ENCODE data around the gene MLPH. TPM values are rescaled to one million over a fixed set of nuclear protein-coding genes. Genes with fewer than 3 reads are reported as not detected.
"Not testable (repeated sequence)": the region's sequence is repeated elsewhere in the genome, so short reads cannot be mapped to it uniquely, and the experiment has no call there.

Gene MLPH
- total RNA-seq, 1 donor from 2014 or later, result 80.9 TPM

DNA sequence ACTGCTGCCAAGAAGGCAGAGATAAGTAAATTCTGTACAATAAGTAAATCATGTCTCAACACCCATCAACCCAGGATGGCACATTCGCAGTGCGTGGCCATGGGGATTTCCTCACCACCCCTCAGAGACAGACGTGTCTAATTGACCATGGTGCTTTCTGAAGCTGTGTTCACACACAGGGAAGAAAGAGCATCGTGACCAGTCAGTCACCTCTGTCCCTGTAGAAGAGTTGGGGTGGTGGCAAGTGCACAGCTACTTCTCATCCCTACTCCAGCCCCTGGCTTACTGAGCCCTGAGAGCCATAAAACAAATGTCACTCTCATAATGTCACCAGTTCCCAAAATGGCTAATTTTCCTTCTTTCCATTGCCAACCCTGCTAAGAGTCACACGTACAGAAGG is 31.3 kb upstream of the MLPH start:
- intact Hi-C loops (cut with DNase I), result no loop called here
- DNase-seq, result no peak
- peak; percentile 7 for ATAC-seq (ENCODE audit: poor library complexity)

GRCh38 chr2:237456200-237456843 is 30.7 kb upstream of the MLPH start:
- intact Hi-C loops (cut with DNase I), result no loop called here
- DNase-seq (peak; percentile 84), ATAC-seq (ENCODE audit: poor library complexity) (peak; percentile 86)

DNA sequence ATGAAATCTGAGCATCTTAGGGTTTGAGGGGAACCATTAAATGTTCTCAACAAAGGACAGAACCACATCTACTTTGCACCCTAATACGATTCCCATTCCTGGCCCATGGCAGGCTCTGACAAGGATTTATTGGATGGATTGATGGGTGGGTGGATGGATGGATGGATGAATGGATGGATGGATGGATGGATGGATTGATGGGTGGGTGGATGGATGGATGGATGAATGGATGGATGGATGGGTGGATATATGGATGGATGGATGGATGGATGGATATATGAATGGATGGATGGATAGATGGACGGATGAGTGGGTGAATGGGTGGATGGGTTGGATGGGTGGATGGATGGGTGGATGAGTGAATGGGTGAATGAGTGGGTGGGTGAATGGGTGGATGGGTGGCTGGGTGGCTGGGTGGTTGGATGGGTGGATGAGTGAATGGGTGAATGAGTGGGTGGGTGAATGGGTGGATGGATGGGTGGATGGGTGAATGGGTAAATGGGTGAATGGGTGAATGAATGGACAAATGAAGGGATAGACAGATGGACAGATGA is 29.6 kb upstream of the MLPH start:
- no peak for DNase-seq
- intact Hi-C loops (cut with DNase I), result no loop called here

DNA sequence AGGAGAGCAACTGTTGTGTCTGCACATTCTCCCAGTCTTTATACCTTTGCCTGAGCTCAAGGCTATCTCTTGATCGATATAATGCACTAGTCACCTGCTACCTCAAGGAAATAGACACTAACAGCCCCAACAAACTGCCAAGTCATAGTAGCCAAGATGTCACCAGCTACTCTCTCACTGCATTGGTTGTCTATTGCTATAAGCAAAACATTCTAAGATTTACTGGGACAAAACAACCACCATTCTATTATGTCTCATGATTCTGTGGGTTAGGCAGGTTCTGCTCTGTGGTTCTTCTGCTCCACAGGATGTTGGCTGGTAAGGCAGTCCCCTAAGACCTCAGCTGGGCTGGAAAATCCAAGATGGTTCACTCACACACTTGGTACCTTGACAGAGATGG is 28.5 kb upstream of the MLPH start:
- ATAC-seq (ENCODE audit: poor library complexity), result no peak

More for the DNA sequence above, 29.6 kb upstream of the MLPH start:
- ATAC-seq (ENCODE audit: poor library complexity), result no peak

GRCh38 chr2:237459226-237459625 is 27.8 kb upstream of the MLPH start:
- intact Hi-C loops (cut with DNase I), result no loop called here
- DNase-seq (no peak), ATAC-seq (ENCODE audit: poor library complexity) (no peak)

More for the DNA sequence above, 28.5 kb upstream of the MLPH start:
- intact Hi-C loops (cut with DNase I), result no loop called here
- no peak for DNase-seq

DNA sequence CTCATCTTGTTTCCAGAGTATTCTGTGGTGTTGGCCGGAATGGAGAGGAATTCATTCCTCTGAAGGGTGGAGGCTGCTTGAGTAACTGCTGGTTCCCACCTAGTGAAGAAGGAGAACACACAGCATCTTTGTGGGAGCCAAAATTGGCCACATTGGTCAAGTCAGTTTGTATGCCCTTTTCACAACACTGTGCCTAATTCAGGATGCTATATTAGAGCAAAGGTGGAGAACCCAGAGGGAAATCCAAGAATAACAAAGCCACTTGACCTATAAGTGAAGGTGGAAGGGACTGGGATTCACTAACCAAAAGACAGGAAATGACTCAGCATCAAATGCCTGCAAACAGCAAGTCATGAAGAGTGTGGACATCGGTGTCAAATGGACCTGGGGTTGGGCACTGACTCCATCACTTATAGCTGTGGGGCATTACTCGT is 27.3 kb upstream of the MLPH start:
- no peak for DNase-seq
- intact Hi-C loops (cut with DNase I), result no loop called here
- no peak for ATAC-seq (ENCODE audit: poor library complexity)

DNA sequence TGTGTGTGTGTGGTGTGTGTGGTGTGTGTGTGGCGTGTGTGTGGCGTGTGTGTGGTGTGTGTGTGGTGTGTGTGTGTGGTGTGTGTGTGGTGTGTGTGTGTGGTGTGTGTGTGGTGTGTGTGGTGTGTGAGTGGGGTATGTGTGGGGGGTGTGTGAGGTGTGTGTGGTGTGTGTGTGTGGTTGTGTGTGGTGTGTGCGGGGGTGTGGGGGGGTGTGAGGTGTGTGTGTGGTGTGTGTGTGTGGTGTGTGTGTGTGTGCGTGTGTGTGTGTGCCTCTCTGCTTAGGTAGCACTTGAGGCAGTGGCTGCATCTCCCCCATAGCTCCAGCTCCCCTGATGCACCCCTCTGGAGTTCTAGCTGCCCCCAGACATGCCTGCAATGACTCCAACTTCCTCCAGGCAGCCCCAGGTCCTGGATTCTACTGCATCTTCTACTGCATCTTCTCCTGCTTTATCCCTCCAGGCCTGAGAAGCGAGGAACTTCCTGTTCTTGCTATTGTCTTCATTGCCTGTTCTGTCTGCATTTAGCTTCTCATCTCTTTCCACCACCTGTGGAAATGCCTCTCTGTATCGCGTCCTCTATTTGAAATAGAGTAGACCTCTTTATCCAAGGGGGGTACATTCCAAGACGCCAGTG is 22.2 kb upstream of the MLPH start:
- no peak for ATAC-seq (ENCODE audit: poor library complexity)
- no peak for DNase-seq
- intact Hi-C loops (cut with DNase I), result loop anchor here (5.0 kb wide), 1 partner anchor 38 kb away; no protein-coding TSS in a partner anchor

DNA sequence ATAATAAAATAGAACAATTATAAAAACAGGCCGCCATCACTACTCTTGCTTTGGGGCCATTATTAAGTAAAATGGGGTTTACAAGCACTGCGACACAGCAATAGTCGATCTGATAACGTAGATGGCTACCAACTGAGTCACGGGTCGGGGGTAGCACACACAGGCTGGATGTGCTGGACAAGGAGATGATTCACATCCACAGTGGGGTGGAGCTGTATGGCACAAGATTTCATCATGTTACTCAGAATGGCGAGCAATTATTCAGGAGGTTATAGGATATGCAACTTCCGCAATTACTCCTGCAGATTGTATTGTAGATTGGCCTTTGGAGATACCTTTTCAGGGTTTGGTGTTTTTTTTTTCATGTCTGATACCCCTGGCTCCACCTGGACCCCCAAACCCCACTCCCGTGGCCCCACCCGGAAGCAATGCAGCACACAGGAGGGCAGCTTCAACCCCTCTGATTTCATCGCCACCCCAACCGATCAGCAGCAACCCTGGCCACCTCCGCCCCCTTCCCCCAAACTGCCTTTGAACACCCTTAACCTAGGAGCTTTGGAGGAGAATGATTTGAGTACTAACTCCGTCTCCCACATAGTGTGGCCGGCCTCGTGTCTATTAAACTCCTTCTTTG is 21.4 kb upstream of the MLPH start:
- intact Hi-C loops (cut with DNase I), result loop anchor here (5.0 kb wide), 1 partner anchor 38 kb away; no protein-coding TSS in a partner anchor
- ATAC-seq (ENCODE audit: poor library complexity) (no peak), DNase-seq (no peak)

GRCh38 chr2:237466211-237466610 is 20.8 kb upstream of the MLPH start:
- intact Hi-C loops (cut with DNase I), result loop anchor here (5.0 kb wide), 1 partner anchor 39 kb away; no protein-coding TSS in a partner anchor
- DNase-seq (no peak), ATAC-seq (ENCODE audit: poor library complexity) (no peak)

DNA sequence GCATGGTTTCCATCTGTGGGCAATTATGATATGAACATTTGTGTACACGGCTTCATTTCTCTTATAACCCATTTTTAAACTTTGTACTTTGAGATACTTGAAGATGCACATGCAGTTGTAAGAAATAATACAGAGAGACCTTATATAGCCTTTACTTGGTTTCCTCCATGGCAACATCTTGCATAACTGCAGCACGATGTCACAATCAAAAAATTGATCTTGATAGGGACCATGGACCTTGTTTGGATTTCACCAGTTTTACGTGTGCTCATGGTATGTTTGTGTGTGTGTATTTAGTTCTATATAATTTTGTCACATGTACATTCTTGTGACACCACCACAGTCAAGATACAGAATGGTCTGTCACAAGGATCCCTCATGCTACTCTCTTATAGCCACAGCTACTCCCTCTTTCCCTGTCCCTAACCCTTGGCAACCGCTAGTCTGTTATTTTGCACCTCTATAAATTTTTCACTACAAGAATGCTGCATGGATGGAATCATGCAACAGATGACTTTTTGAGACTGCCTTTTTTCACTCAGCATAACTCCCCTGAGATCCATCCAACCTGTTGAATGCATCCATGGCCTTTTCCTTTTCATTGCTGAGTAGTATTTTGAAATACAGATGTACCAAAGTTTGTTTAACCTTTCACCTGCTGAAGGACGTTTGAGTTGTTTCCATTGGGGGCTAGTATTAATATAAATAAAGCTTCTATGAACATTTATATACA is 19.4 kb upstream of the MLPH start:
- DNase-seq (no peak), ATAC-seq (ENCODE audit: poor library complexity) (no peak)
- intact Hi-C loops (cut with DNase I), result loop anchor here (5.0 kb wide), 1 partner anchor 40 kb away; no protein-coding TSS in a partner anchor

- DNase-seq; ATAC-seq (ENCODE audit: poor library complexity): not testable (repeated sequence)
- intact Hi-C loops (cut with DNase I), result loop anchor here (5.0 kb wide), 1 partner anchor 42 kb away; no protein-coding TSS in a partner anchor
Measured at GRCh38 chr2:237469410-237469809, 17.6 kb upstream of the MLPH start.

GRCh38 chr2:237469849-237470248 is 17.2 kb upstream of the MLPH start:
- ATAC-seq (ENCODE audit: poor library complexity), result no peak
- intact Hi-C loops (cut with DNase I), result loop anchor here (5.0 kb wide), 1 partner anchor 43 kb away; no protein-coding TSS in a partner anchor

DNA sequence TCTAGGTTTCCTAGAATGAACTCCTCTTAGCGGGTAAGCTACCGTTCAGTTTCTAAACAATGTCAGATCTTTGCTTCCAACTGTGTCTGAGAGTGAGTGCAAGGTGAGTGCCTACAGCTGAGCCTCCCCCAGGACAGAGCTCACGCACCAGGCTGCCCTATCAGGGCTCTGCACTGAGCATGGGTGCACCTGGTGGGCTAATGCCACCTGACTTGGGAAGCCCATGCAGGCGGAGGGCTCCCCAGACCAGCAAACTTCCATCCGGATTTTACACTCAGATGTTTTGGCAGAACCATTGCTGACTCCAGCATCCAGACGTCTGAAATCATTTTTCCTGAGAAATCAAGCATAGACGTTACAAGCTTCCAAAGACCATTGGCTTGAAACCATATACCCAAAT is 16.1 kb upstream of the MLPH start:
- no peak for ATAC-seq (ENCODE audit: poor library complexity)
- intact Hi-C loops (cut with DNase I), result no loop called here

More at GRCh38 chr2:237469849-237470248, 17.2 kb upstream of the MLPH start:
- DNase-seq, result no peak

GRCh38 chr2:237471438-237472186 is 15.4 kb upstream of the MLPH start:
- ATAC-seq (ENCODE audit: poor library complexity) (peak; percentile 45), DNase-seq (no peak)
- intact Hi-C loops (cut with DNase I), result no loop called here

More for the DNA sequence above, 16.1 kb upstream of the MLPH start:
- no peak for DNase-seq

DNA sequence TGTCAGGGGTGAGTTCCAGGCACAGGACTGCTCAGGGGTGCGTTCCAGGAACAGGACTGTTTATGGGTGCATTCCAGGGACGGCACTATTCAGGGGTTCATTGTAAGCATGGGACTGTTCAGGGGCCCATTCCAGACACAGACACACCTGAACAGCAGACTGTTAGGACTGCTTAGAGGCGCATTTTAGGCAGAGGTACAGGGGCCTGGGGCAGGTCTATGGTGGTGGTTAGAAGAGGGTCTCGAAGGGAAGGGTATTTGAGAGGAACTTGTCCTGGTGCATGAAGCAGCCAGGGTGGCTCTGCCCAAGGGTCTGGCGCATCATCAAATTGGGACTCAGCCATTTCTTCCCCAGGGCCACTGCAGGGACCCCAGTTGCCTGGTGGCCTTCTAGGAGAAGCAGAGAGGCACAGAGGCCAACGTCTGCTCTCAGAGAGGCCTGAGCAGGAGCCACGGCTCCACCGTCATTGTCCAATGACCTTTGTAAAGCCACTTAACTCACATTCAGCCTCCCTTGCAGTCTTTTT is 14.8 kb upstream of the MLPH start:
- DNase-seq (no peak), ATAC-seq (ENCODE audit: poor library complexity) (no peak)
- intact Hi-C loops (cut with DNase I), result no loop called here

- no peak for ATAC-seq (ENCODE audit: poor library complexity)
- intact Hi-C loops (cut with DNase I), result no loop called here
Measured at GRCh38 chr2:237472909-237473877, 13.9 kb upstream of the MLPH start.

More at GRCh38 chr2:237472909-237473877, 13.9 kb upstream of the MLPH start:
- DNase-seq, result no peak
